Measurements from ENCODE around the gene H2AZ2.
"Not testable (repeated sequence)": the region's sequence is repeated elsewhere in the genome, so short reads cannot be mapped to it uniquely, and the experiment has no call there.

DNA sequence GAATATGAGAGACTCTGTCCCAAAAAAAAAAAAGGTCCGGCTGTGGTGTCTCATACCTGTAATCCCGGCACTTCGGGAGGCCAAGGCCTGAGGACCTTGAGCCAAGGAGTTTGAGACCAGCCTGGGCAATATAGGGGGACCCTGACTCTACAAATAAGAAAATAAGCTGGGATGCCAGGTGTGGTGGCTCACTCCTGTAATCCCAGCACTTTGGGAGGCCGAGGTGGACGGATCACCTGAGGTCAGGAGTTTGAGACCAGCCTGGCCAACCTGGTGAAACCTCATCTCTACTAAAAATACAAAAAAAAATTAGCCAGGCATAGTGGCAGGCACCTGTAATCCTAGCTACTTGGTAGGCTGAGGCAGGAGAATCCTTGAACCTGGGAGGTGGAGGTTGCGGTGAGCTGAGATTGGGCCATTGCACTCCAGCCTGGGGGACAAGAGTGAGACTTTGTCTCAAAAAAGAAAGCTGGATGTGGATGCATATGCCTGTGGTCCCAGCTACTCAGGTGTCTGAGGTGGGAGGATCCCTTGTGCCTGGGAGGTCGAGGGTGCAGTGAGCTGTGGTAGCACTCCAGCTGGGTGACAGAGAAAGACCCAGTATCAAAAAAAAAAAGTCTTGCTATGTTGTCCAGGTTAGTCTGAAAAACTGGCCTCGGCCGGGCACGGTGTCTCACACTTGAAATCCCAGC lies 43.9 kb downstream of the H2AZ2 start:
- TF ChIP-seq POLR2AphosphoS5 (IDR thresholded peaks at IDR 0.05; ENCODE audit: low read depth, low read length) (peak; percentile 68), POLR2A (IDR thresholded peaks at IDR 0.05; ENCODE audit: low read depth, low read length) (peak; percentile 17; the same call in 1 of the 2 replicates)
- TF ChIP-seq TAF1 (IDR thresholded peaks at IDR 0.05; ENCODE audit: borderline replicate concordance, low read depth, low read length): not testable (repeated sequence)

Measured in GM12892 (cell line).